H1 (cell line): ENCODE measurements around the gene SNAP47. TPM values are rescaled to one million over a fixed set of nuclear protein-coding genes. Genes with fewer than 3 reads are reported as not detected.

Experiments used
- CTCF ChIA-PET: fragments of 300-600 bp; sonication (Branson Sonifier 250); formaldehyde crosslinking; loops from one replicate; lab custom pipeline; 2021; ENCODE audit not compliant: partially characterized antibody; lab: Charles Lee
- POLR2A ChIA-PET: fragments of 300-600 bp; sonication (Branson Sonifier 250); formaldehyde crosslinking; loops from one replicate; lab custom pipeline; 2021; ENCODE audit warnings: inconsistent platforms; ENCODE audit not compliant: partially characterized antibody; lab: Charles Lee
- DNase-seq, 2 experiments: peaks; one replicate each; pipeline versions ENCODE4 v3.0.0 to v3.0.0-alpha.2; 2010 to 2022; ENCODE audit warnings: low spot score in 2 of 2, low read depth in 1 of 2, mixed read lengths in 1 of 2
- FAIRE-seq: peaks from 2 replicates; lab custom pipeline; 2011; peaks lifted over from hg19 to GRCh38; lab: Jason Lieb, UNC
- H2AFZ ChIP-seq: 2 replicates; pipeline ENCODE4 v1.8.1; 2012; ENCODE audit warnings: low read length, inconsistent platforms
- H2AK5ac ChIP-seq: 2 replicates; pipeline ENCODE4 v1.6.1; 2013; ENCODE audit warnings: low read depth, low read length
- H2BK120ac ChIP-seq: replicated peaks from 2 replicates; pipeline ENCODE3; 2013; ENCODE audit warnings: low read depth, low read length, inconsistent platforms
- H2BK12ac ChIP-seq: 2 replicates; pipeline ENCODE4 v1.6.1; 2013; ENCODE audit warnings: low read depth, low read length
- H2BK15ac ChIP-seq: 2 replicates; pipeline ENCODE4 v1.6.1; 2013; ENCODE audit warnings: low read length
- H2BK20ac ChIP-seq: 2 replicates; pipeline ENCODE4 v1.6.1; 2013; ENCODE audit warnings: low read length
- H2BK5ac ChIP-seq: 2 replicates; pipeline ENCODE4 v1.6.1; 2013; ENCODE audit warnings: low read depth, low read length
- H3K14ac ChIP-seq: 2 replicates; pipeline ENCODE4 v1.6.1; 2013; ENCODE audit warnings: inconsistent platforms; ENCODE audit not compliant: insufficient read length
- H3K18ac ChIP-seq: 2 replicates; pipeline ENCODE4 v1.6.1; 2013; ENCODE audit warnings: low read length; ENCODE audit errors: extremely low read depth
- H3K23ac ChIP-seq: 2 replicates; pipeline ENCODE4 v1.6.1; 2013; ENCODE audit warnings: inconsistent platforms; ENCODE audit not compliant: insufficient read length
- H3K23me2 ChIP-seq: 2 replicates; pipeline ENCODE4 v1.6.1; 2013; ENCODE audit warnings: low read depth, low read length
- H3K27ac ChIP-seq: 2 replicates; pipeline ENCODE4 v1.6.1; 2011; ENCODE audit warnings: low read depth, low read length, inconsistent platforms
- H3K27me3 ChIP-seq, 4 experiments: replicated peaks in 1 of 4; 1 replicate in 1 of 4; 2 replicates in 3 of 4; pipeline versions ENCODE4 v1.6.1 to v1.8.1; 2011 to 2013; ENCODE audit warnings: low read length in 3 of 4, mild to moderate bottlenecking in 3 of 4, inconsistent platforms in 2 of 4, mixed read lengths in 2 of 4, moderate library complexity in 1 of 4; ENCODE audit not compliant: control insufficient read depth in 3 of 4, insufficient read depth in 3 of 4; ENCODE audit errors: extremely low read depth in 1 of 4
- H3K36me3 ChIP-seq, 4 experiments: 2 replicates each; pipeline versions ENCODE4 v1.6.1 to v1.8.1; 2011 to 2013; ENCODE audit warnings: mild to moderate bottlenecking in 4 of 4, low read length in 3 of 4, moderate library complexity in 2 of 4, control low read depth in 1 of 4, inconsistent platforms in 1 of 4; ENCODE audit not compliant: insufficient read depth in 4 of 4, control insufficient read depth in 2 of 4
- H3K4ac ChIP-seq: replicated peaks from 2 replicates; pipeline ENCODE3; 2013; ENCODE audit warnings: low read length, low read depth, mixed read lengths, inconsistent platforms; ENCODE audit not compliant: insufficient read length
- H3K4me1 ChIP-seq, 4 experiments: replicated peaks in 1 of 4; 1 replicate in 1 of 4; 2 replicates in 3 of 4; pipeline versions ENCODE4 v1.6.1 to v1.8.1; 2011 to 2013; ENCODE audit warnings: low read length in 3 of 4, inconsistent platforms in 2 of 4, mixed read lengths in 1 of 4; ENCODE audit not compliant: insufficient read depth in 4 of 4, control insufficient read depth in 3 of 4
- H3K4me2 ChIP-seq, 2 experiments: 2 replicates each; pipeline versions ENCODE4 v1.6.1 to v1.8.1; 2011 to 2013; ENCODE audit warnings: low read depth in 2 of 2, low read length in 2 of 2, control low read depth in 1 of 2, inconsistent platforms in 1 of 2, mild to moderate bottlenecking in 1 of 2; ENCODE audit not compliant: insufficient read depth in 1 of 2
- H3K4me3 ChIP-seq, 4 experiments: fragments of 200-600, 300-600 bp in 1 of 4; sonication (generic), shearing (Covaris generic), sonication (Bioruptor Twin) in 1 of 4; 2 replicates each; pipeline versions ENCODE4 v1.5.1 to v1.8.1; 2011 to 2016; ENCODE audit warnings: low read length in 4 of 4, low read depth in 3 of 4, control low read depth in 2 of 4, inconsistent platforms in 2 of 4, mild to moderate bottlenecking in 2 of 4, mixed read lengths in 1 of 4, moderate library complexity in 1 of 4; ENCODE audit not compliant: insufficient read depth in 2 of 4; ENCODE audit errors: extremely low read depth in 1 of 4
- H3K56ac ChIP-seq: replicated peaks from 2 replicates; pipeline ENCODE3; 2013; ENCODE audit warnings: low read depth, mild to moderate bottlenecking, mixed read lengths, low read length, inconsistent platforms; ENCODE audit not compliant: insufficient read length
- H3K79me1 ChIP-seq: 2 replicates; pipeline ENCODE4 v1.6.1; 2013; ENCODE audit warnings: low read depth, low read length, control low read depth
- H3K79me2 ChIP-seq, 2 experiments: 2 replicates each; pipeline versions ENCODE4 v1.6.1 to v1.8.1; 2012 to 2013; ENCODE audit warnings: low read length in 2 of 2, mild to moderate bottlenecking in 2 of 2, inconsistent platforms in 1 of 2; ENCODE audit not compliant: insufficient read depth in 2 of 2, control insufficient read depth in 1 of 2
- H3K9ac ChIP-seq, 4 experiments: replicated peaks in 1 of 4; 1 replicate in 1 of 4; 2 replicates in 3 of 4; pipeline versions ENCODE4 v1.6.1 to v1.8.1; 2011 to 2013; ENCODE audit warnings: low read depth in 3 of 4, low read length in 3 of 4, control low read depth in 2 of 4, mild to moderate bottlenecking in 2 of 4, moderate library complexity in 2 of 4, inconsistent platforms in 1 of 4; ENCODE audit errors: extremely low read depth in 1 of 4
- H3K9me3 ChIP-seq, 2 experiments: 2 replicates each; pipeline versions ENCODE4 v1.6.1 to v1.8.1; 2012 to 2013; ENCODE audit warnings: mild to moderate bottlenecking in 2 of 2, moderate library complexity in 2 of 2, control low read depth in 1 of 2, inconsistent platforms in 1 of 2, low read depth in 1 of 2, low read length in 1 of 2, mixed read lengths in 1 of 2; ENCODE audit not compliant: insufficient read depth in 2 of 2
- H4K20me1 ChIP-seq, 2 experiments: replicated peaks in 1 of 2; 2 replicates each; pipeline versions ENCODE3 to v1.8.1; 2011 to 2013; ENCODE audit warnings: inconsistent platforms in 2 of 2, low read length in 2 of 2, mild to moderate bottlenecking in 1 of 2; ENCODE audit not compliant: insufficient read depth in 2 of 2, control insufficient read depth in 1 of 2
- H4K5ac ChIP-seq: 2 replicates; pipeline ENCODE4 v1.6.1; 2013; ENCODE audit warnings: low read length, low read depth, mixed read lengths, inconsistent platforms; ENCODE audit not compliant: insufficient read length
- H4K8ac ChIP-seq: 2 replicates; pipeline ENCODE4 v1.8.0; 2013; ENCODE audit warnings: mild to moderate bottlenecking, moderate library complexity, low read length, inconsistent platforms; ENCODE audit not compliant: insufficient read depth; ENCODE audit errors: extremely low read depth
- H4K91ac ChIP-seq: replicated peaks from 2 replicates; pipeline ENCODE3; 2013; ENCODE audit warnings: low read length, mixed read lengths, inconsistent platforms; ENCODE audit not compliant: insufficient read length
- ASH2L ChIP-seq: fragments of 200-600, 300-600 bp; sonication (generic); IDR thresholded peaks from one replicate; pipeline ENCODE4 v1.7.1; 2017; ENCODE audit warnings: low read length
- CREB1 ChIP-seq: IDR thresholded peaks from 2 replicates; pipeline ENCODE4 v1.6.1; 2012; ENCODE audit warnings: inconsistent platforms
- PHF8 ChIP-seq: fragments of 200-600 bp; sonication (generic); conservative IDR thresholded peaks from 2 replicates; pipeline ENCODE4 v1.7.1; 2012; ENCODE audit warnings: low read depth, mild to moderate bottlenecking, inconsistent platforms, low read length, moderate library complexity
- POU5F1 ChIP-seq: IDR thresholded peaks from 2 replicates; pipeline ENCODE4 v1.6.1; 2011; ENCODE audit warnings: low read depth, mild to moderate bottlenecking, low read length, moderate library complexity
- SRF ChIP-seq: IDR thresholded peaks from 2 replicates; pipeline ENCODE4 v1.6.1; 2011; ENCODE audit warnings: mild to moderate bottlenecking, low read depth, low read length, moderate library complexity
- WGBS, 2 experiments: shearing (Covaris generic) in 1 of 2; methylation state at CpG; one replicate each; pipeline versions ENCODE4 v1.1.6 to v1.1.7; 2013 to 2015; ENCODE audit warnings: low lambda C conversion rate in 2 of 2, mixed read lengths in 2 of 2, inconsistent platforms in 1 of 2, low coverage in 1 of 2, missing lambda C conversion rate in 1 of 2; ENCODE audit not compliant: insufficient replicate concordance in 2 of 2, insufficient coverage in 1 of 2, insufficient read length in 1 of 2; ENCODE audit errors: extremely low coverage in 1 of 2, missing lambda C conversion rate in 1 of 2; 5-methylcytosine and 5-hydroxymethylcytosine counted together
- polyA plus RNA-seq, 7 experiments: library from polyadenylated mRNA; depleted of rRNA in 3 of 7; stranded (reverse) in 5 of 7; unstranded in 2 of 7; fragments of >200 nt in 5 of 7; fragments of 200-250 nt in 2 of 7; gene quantifications; 1 replicate in 5 of 7; 2 replicates in 1 of 7; 4 replicates in 1 of 7; pipeline versions ENCODE4 v1.2.1 to v1.2.3, GENCODE V29; 2011 to 2013; ENCODE audit warnings: missing spikeins in 2 of 7, mixed read lengths in 2 of 7
- total RNA-seq: library from RNA; stranded (reverse); fragmentation: NEBNext Ultra II Directional; extraction: Animal tissue kit (Norgen Biotek cat#: 25700); gene quantifications from 2 replicates; pipeline ENCODE4 v1.2.1, GENCODE V29; 2021
- TF ChIP-seq, protein P1 (sequence below): IDR thresholded peaks from 2 replicates; pipeline ENCODE4 v1.6.1; 2011; ENCODE audit warnings: low read depth, mild to moderate bottlenecking, low read length; ENCODE audit not compliant: insufficient read depth

The SNAP47 gene
- total and polyA plus RNA-seq, 2 of the 8 experiments (the other 6 are each of a cell fraction or from before 2014, with no cell fraction given) = 37.6 to 42.2 TPM

DNA sequence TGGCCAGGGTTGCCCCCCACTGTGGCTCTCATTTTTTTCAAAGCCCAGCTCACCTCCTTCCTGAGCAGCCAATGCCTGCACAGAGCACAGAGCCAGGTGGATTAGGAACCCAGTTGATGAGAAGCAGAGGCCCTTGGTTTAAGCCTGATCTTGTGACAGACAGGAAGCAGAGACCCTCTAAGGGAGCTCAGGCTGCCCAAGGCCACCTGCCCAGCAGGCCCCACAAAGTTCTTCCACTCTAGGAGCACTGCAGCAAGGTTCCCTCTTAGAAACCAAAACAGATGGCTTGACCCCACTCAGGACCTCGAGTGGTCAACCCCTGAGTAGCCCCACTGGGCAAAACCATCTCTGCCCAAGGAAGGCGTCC, 54.8 kb downstream of the SNAP47 start:
- whole genome bisulfite sequencing, 2 experiments = 73% methylated on average over 2 of the region's 2 CpGs; no CpG with 5 or more reads in 1 of the 2 experiments

More for the DNA sequence above, 54.8 kb downstream of the SNAP47 start:
- no peak for FAIRE-seq
- peaks cover 13% of the 10 kb centered on the region for H3K23me2 ChIP-seq
- no peak overlapping the region for H4K5ac ChIP-seq
- H3K4me3 ChIP-seq = no peak overlapping the region
- POLR2A ChIA-PET = interaction anchor here (1.4 kb wide), 1 partner anchor 9 kb away, joined by 4 read pairs; no protein-coding TSS in a partner anchor
- no peak overlapping the region for H3K14ac ChIP-seq
- H3K79me2 ChIP-seq = no peaks in the 10 kb centered on the region
- CTCF ChIA-PET = interaction anchor here (0.6 to 3.6 kb wide), 10 partner anchors 10 to 160 kb away, joined by 3 to 19 read pairs (median 4); no protein-coding TSS in a partner anchor
- H4K20me1 ChIP-seq = peaks cover 0 to 7% of the 10 kb centered on the region in 2 experiments
- no peak overlapping the region for H3K18ac ChIP-seq
- no peak overlapping the region for H2BK5ac ChIP-seq
- no peak overlapping the region for H2BK120ac ChIP-seq
- no peak overlapping the region for H3K27ac ChIP-seq
- H3K4ac ChIP-seq = no peak overlapping the region
- H3K9me3 ChIP-seq = no peaks in the 10 kb centered on the region
- DNase-seq = peak in 1 of 2 experiments; percentile 39
- H2BK15ac ChIP-seq = no peak overlapping the region
- H2BK12ac ChIP-seq = no peak overlapping the region; the same call in 1 of the 2 replicates
- H3K9ac ChIP-seq = no peak overlapping the region
- H3K79me1 ChIP-seq = no peaks in the 10 kb centered on the region
- no peak overlapping the region for H4K8ac ChIP-seq
- H3K56ac ChIP-seq = no peak overlapping the region
- H2AFZ ChIP-seq = no peak overlapping the region
- TF ChIP-seq POU5F1 = no peak
- TF ChIP-seq, protein P1, sequence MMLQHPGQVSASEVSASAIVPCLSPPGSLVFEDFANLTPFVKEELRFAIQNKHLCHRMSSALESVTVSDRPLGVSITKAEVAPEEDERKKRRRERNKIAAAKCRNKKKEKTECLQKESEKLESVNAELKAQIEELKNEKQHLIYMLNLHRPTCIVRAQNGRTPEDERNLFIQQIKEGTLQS = no peak
- TF ChIP-seq SRF = no peak
- no peak for TF ChIP-seq CREB1
- no peak for TF ChIP-seq PHF8
- no peak for TF ChIP-seq ASH2L
- H3K36me3 ChIP-seq = no peaks in the 10 kb centered on the region
- no peak overlapping the region for H2AK5ac ChIP-seq
- H3K4me2 ChIP-seq = no peak overlapping the region
- no peak overlapping the region for H2BK20ac ChIP-seq
- peaks cover 4 to 37% (median 27%) of the 10 kb centered on the region in 4 experiments; a peak in 6 of 7 replicates for H3K27me3 ChIP-seq
- H4K91ac ChIP-seq = no peak overlapping the region
- peaks cover 0 to 36% (median 25%) of the 10 kb centered on the region in 4 experiments; a peak in 6 of 7 replicates for H3K4me1 ChIP-seq
- no peak overlapping the region for H3K23ac ChIP-seq
